Activated CD4-positive, CD25-positive, alpha-beta regulatory T cell treated with anti-CD3 and anti-CD28 coated beads, Interleukin-2, amount 50 U/mL, for 16 hours (primary cell): ENCODE measurements around the gene MOB1A.
"Not testable (repeated sequence)": the region's sequence is repeated elsewhere in the genome, so short reads cannot be mapped to it uniquely, and the experiment has no call there.

ENCODE experiments used
- DNase-seq: peaks from one replicate; pipeline ENCODE4 v3.0.0-alpha.2; 2020; ENCODE audit warnings: low read depth, low spot score

MOB1A gene

DNA sequence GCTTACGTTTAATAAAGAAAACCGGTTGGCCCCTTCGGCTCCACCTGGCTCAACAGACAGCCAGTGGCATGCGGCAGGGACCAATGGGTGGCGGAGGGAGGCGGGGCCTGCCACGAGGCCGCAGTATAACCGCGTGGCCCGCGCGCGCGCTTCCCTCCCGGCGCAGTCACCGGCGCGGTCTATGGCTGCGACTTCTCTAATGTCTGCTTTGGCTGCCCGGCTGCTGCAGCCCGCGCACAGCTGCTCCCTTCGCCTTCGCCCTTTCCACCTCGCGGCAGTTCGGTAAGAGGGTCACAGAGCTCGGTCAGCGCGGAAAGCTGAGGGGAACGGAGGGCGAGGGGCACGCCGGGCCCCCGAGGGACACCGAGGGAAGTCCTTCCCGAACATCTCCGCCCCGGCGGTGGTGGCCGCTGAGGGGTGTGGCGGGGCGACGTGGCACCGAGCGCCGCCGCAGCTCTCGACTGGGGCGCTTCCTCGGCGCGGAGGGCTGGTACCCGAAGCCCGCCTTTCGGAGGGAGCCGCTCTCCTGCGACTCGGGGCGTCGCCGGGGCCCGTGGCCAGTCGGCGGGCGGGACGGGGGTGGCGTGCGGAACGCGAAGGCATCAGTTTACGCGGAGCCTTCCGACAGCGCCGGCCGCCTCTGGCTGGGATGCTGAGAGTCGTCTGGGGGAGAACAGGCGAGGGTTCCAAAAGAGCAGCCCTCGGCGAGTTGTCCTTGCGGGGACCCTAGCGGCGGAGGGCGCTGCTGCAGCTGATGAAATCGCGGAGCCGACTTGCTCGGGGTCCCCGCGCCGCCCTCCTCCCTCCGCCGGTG lies 20.0 kb upstream of the MOB1A start, which contains the start of gene MTHFD2:
MTHFD2 (plus strand) TSS at position 155 of the 814 bp plus-strand sequence; CDS start at position 182, 27 bp downstream.
- DNase-seq, result peak; percentile 73

- no peak for DNase-seq
Measured at GRCh38 chr2:74198023-74198460, 19.4 kb upstream of the MOB1A start.

DNA sequence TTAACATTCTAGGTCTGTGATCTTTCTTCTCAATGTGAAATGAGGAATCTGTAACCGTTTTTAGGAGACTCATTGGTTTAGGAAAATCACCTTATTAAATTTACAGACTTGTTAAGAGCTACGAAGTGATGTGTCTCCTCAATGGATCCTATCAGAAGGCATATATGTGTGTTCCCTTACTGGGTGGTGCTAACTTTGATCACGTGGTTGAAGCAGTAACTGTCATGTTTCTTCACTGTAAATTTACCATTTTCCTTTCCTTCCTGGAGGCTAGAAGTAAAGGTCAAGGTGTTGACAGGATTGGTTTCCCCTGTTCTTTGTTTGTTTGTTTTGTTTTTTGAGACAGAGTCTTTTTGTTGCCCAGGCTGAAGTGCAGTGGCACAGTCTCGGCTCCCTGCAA lies 18.4 kb upstream of the MOB1A start:
- DNase-seq, result no peak

- DNase-seq, result no peak
Measured at GRCh38 chr2:74194799-74195198, 16.1 kb upstream of the MOB1A start.

DNA sequence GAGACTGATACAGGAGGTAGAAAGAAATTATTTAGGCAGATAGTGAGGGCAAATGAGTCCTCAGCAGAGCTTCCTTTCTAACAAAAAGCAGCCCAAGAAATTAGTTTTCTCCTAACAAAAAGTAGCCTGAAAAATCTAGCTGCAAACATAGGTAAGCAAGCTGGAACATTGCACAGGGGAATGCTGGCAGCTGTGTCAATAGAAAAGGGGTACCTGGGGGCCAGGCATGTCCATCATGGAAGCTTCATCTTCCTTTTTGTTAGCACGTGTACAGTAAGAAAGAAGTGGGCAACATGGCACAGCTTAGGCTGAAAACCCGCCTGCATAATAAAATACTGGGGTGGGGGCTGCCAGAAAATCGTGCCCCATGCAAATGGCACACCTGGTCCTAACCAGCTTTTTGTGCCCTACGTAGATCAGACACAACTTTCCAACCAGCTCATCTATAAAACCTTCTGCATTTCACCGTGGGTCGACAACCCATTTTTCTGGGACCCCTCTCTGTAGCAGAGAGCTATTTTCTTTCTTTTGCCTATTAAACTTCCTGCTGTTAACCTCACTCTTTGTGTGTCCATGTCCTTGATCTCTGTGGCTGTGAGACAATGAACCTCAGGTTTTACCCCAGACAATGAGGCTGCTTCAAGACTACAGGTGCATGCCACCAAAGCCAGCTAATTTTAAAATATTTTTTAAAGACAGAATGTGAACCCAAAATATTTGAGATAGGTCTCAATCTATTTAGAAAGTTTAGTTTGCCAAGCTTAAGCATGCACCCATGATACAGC lies 13.1 kb upstream of the MOB1A start:
- DNase-seq, result no peak

DNA sequence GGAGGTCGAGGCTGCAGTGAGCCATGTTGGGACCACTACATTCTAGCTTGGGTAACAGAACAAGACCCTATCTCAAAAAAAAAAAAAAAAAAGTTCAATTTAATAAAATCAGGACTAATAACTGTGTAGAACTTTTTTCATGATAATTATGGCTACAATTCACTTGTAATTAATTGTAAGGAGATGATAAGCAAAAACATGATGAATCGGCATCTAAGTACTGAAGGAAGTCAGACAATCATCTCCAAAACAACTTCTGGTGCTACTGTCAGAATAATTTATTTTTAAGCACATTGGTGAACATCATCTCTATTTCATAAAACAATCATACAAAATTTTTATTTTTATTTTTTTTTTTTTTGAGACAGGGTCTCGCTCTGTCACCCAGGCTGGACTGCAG lies 10.0 kb upstream of the MOB1A start:
- no peak for DNase-seq

GRCh38 chr2:74188018-74188601 lies 9.4 kb upstream of the MOB1A start:
- DNase-seq, result no peak

DNA sequence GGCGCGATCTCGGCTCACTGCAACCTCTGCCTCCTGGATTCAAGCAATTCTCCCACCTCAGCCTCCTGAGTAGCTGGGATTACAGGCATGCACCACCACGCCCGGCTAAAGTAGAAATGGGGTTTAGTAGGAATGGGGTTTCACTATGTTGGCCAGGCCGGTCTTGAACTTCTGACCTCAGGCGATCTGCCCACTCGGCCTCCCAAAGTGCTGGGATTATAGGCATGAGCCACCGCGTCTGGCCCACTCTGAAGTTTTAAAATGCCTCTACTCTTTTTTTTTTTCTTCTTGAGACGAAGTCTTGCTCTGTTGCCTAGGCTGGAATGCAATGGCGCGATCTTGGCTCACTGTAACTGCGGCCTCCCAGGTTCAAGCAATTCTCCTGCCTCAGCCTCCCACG lies 8.0 kb upstream of the MOB1A start:
- DNase-seq, result not testable (repeated sequence)

DNA sequence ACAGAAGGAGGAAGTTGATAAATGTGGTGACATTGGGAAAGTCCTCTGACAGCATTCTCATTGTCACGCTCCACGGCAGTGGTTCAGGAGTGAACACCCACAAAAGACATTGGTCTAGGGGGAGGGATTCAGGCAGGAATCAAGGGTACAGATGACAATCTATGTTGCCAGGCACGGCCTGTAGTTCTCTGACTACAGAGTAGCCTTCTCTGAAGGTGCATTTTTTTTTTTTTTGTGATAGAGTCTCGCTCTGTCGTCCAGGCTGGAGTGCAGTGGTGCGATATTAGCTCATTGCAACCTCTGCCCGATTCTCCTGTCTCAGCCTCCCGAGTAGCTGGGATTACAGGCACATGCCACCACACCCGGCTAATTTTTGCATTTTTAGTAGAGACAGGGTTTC lies 7.4 kb upstream of the MOB1A start:
- no peak for DNase-seq

- no peak for DNase-seq
Measured at GRCh38 chr2:74183878-74184277, 5.2 kb upstream of the MOB1A start.

- no peak for DNase-seq
Measured at GRCh38 chr2:74181739-74182138, 3.1 kb upstream of the MOB1A start.

DNA sequence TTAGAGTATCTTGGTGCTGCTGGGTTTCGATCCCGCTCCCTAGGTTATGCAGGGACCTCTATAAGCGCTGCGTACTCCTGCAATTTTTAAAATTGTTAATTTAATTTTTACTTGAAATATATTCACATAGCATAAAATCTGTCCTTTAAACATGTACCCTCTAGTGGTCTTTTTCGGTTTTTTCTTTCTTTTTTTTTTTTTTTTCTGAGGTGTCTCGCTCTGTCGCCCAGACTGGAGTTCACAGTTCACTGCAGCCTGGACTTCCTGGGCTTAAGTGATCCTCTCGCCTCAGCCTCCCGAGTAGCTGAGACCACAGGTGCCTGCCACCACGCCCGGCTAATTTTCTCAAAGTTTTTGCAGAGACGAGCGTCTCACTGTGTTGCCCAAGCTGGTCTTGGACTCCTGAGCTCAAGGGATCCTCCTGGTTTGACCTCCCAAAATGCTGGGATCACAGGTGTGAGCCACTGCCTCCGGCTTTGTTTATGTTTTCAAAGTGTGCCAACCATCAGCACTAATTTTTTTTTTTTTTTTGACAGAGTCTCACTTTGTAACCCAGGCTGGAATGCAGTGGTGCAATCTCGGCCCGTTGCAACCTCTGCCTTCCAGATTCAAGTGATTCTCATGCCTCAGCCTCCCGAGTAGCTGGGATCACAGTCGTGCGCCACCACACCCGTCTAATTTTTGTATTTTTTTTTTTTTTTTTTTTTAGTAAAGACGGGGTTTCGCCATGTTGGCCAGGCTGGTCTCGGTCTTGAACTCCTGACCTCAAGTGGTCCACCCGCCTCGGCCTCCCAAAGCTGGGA lies 585 bp upstream of the MOB1A start:
- no peak for DNase-seq

GRCh38 chr2:74177696-74178095 lies 983 bp downstream of the MOB1A start:
- DNase-seq, result no peak

GRCh38 chr2:74174909-74175308 lies 3.8 kb downstream of the MOB1A start:
- no peak for DNase-seq

DNA sequence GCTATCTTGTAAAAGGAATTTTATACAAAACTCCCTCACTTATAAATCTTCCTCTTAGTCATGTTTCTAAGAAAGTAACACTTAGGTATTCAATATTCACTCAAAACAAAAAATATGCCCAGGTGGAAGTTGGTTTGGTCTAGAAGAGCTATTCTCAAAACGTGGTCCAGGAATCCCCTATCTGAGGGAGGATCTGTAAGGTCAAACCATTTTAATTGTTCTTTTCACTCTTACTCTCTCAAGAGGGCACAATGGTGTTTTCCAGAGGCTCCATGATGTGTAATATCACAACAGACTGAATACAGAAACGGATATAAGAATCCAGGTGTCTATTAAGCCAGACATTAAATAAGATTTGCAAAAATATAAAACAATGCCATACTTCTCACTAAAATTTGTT lies 9.9 kb downstream of the MOB1A start:
- no peak for DNase-seq

DNA sequence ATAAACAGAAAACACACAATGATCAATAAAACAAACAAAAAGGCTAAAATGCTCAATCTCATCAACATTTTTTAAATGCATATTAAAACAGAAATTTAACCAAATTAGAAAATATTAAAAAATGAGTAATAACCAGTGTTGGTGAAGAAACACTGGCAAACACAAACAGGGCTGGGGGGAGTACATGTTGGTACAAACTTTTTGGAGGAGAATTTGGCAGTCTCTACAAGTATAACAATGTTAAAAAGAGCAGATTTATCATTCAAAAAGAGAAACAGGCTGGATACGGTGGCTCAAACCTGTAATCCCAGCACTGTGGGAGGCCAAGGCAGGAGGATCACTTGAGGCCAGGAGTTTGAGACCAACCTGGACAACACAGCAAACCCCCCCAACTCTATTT lies 13.9 kb downstream of the MOB1A start:
- no peak for DNase-seq

GRCh38 chr2:74162951-74163350 lies 15.7 kb downstream of the MOB1A start:
- DNase-seq, result no peak

DNA sequence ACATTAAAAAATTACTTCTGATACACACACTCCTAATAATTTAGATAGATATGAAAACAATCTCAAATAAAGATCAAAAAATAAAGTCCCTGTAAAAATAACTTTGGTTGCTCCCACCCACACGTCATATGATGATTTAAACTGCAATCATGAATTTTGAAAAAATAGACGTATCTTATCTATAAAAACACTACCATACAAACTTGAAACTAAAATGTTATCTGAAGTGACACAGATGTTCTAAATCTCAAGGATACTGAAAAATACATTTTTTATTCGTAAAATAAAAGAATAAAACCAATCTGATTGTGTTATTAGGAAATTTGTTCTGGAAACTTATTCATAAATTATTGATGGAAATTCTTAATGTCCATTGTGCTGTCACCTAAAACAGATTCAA lies 22.8 kb downstream of the MOB1A start:
- no peak for DNase-seq

DNA sequence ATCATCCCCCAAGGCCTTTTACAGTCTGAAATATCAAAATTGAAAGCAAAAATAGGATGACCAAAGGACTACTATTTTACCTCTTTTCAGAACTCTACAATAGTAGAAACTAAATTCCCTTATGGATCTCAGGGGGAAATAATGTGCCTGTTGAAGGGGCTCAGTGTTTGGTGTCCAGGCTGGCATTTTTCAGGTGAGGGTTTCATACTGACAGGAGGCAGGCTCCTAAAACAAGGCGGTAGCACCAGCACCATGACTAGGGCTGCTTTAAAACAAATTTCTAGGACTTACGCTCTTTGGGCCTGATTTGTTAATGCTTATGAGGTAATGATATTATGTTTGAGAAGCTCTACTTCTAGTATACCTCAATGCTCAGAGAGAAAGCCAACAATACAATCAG lies 25.7 kb downstream of the MOB1A start:
- no peak for DNase-seq

DNA sequence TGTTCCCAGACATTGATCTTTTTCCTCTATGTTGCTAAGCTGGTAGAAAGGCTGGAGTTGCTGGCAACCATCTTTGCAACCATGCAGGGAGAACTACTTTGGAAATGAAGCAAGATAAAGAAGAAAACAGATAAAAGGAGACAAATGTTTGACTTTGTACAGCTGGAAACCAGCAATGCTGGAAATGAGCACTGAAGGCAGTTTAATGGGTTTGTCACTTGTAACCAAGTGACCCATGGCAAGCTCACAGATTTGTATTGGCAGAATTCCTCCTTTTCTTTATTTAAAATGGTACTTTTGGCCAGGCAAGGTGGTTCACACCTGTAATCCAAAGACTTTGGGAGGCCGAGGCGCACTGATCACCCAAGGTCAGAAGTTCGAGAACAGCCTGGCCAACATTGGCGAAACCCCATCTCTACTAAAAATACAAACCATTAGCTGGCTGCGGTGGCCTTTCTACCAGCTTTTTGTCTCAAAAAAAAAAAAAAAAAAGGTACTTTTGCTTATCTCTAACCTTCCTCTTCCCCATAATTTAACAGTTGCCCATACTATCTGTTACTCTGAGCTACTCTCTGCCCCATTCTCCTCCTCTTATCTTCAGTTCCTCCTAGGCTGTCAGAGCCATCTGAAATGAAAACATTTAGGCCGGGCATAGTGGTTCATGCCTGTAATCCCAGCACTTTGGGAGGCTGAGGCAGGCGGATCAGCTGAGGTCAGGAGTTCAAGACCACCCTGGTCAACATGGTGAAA lies 28.9 kb downstream of the MOB1A start:
- no peak for DNase-seq

DNA sequence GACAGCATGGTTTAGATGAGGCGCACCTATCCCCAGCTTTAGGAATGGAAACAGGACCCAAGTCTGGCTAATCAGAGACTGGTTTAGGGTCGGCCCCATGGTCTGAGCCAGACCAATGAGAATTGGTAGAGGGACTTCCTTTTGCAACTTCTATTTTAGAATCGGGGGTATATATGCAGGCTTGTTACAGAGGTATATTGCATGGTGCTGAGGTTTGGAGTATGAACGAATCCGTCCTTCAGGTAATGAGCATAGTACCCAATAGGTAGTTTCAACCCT lies 29.5 kb downstream of the MOB1A start:
- no peak for DNase-seq
